GM18867 (cell line): ENCODE results near the gene OR10J1.

Experiments
- ATAC-seq: cut with Tn5 transposase; IDR thresholded peaks from one replicate; pipeline ENCODE4 v1.9.1; 2021; ENCODE audit warnings: mild to moderate bottlenecking, moderate library complexity; ENCODE audit not compliant: unreplicated experiment

OR10J1 gene

DNA sequence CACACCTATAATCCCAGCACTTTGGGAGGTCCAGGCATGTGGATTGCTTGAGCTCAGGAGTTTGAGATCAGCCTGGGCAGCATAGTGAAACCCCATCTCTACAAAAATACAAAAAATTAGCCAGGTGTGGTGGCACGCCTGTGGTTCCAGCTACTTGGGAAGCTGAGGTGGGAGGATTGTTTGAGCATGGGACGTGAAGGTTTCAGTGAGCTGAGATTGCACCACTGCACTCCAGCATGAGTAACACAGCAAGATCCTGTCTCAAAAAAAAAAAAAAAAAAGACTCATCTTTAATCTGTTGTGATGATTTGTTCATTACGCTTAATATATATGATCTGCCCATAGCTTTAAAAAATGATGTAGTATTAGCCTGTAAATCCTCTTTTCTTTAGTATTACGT, 44.0 kb downstream of the OR10J1 start:
- no peak for ATAC-seq
